B cell (primary cell): ENCODE data around the gene RFC5.
"Not testable (repeated sequence)": the region's sequence is repeated elsewhere in the genome, so short reads cannot be mapped to it uniquely, and the experiment has no call there.

Experiments used
- EZH2 ChIP-seq: IDR thresholded peaks from 2 replicates; pipeline ENCODE4 v1.6.1; 2012; ENCODE audit warnings: borderline replicate concordance, low read depth, mild to moderate bottlenecking, moderate library complexity, low read length; ENCODE audit not compliant: insufficient read depth, poor library complexity, severe bottlenecking
- TF ChIP-seq, protein P1 (sequence below): fragments of 200-600 bp; IDR thresholded peaks from one replicate; pipeline ENCODE4 v1.8.0; 2022; ENCODE audit warnings: antibody characterized with exemption, mild to moderate bottlenecking

DNA sequence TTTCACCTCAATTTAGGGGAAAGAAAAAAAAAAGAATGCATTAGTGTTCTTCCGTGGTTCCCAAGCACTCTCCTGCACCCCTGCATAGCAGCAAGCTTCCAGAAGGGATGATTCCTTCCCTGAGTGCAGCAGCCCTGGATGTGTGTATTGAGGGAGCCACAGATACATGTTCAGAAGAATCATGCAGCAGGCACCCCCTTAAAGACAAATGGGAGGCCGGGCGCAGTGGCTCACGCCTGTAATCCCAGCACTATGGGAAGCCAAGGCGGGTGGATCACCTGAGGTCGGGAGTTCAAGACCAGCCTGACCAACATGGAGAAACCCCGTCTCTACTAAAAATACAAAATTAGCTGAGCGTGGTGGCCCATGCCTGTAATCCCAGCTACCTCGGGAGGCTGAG, 65.0 kb downstream of the RFC5 start:
- TF ChIP-seq, protein P1, sequence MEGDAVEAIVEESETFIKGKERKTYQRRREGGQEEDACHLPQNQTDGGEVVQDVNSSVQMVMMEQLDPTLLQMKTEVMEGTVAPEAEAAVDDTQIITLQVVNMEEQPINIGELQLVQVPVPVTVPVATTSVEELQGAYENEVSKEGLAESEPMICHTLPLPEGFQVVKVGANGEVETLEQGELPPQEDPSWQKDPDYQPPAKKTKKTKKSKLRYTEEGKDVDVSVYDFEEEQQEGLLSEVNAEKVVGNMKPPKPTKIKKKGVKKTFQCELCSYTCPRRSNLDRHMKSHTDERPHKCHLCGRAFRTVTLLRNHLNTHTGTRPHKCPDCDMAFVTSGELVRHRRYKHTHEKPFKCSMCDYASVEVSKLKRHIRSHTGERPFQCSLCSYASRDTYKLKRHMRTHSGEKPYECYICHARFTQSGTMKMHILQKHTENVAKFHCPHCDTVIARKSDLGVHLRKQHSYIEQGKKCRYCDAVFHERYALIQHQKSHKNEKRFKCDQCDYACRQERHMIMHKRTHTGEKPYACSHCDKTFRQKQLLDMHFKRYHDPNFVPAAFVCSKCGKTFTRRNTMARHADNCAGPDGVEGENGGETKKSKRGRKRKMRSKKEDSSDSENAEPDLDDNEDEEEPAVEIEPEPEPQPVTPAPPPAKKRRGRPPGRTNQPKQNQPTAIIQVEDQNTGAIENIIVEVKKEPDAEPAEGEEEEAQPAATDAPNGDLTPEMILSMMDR, result not testable (repeated sequence)
- not testable (repeated sequence) for TF ChIP-seq EZH2
